PC-9 (cell line): ENCODE results near the gene LRRC28.

ENCODE experiments used
- CTCF ChIP-seq: fragments of 200-600 bp; sonication (generic); conservative IDR thresholded peaks from 2 replicates; pipeline ENCODE4 v1.6.1; 2017; ENCODE audit warnings: mixed run types, antibody characterized with exemption, mild to moderate bottlenecking, moderate library complexity
- EZH2 ChIP-seq: fragments of 200-600 bp; sonication (generic); IDR thresholded peaks from 2 replicates; pipeline ENCODE4 v1.8.0; 2017; ENCODE audit warnings: antibody characterized with exemption, low read depth

GRCh38 chr15:99345242-99345641 is 94.0 kb downstream of the LRRC28 start:
- TF ChIP-seq CTCF (no peak), EZH2 (no peak)
